Naive thymus-derived CD4-positive, alpha-beta T cell (primary cell): ENCODE measurements around the gene ASIP. TPM values are rescaled to one million over a fixed set of nuclear protein-coding genes. Genes with fewer than 3 reads are reported as not detected.
A peak's percentile ranks its signal among the peaks of the same experiment; 100 is the strongest.
"Not testable (repeated sequence)": the region's sequence is repeated elsewhere in the genome, so short reads cannot be mapped to it uniquely, and the experiment has no call there.

Source experiments
- ATAC-seq: fragments of 150-1000 bp; cut with Tn5 transposase; 2 replicates; pipeline ENCODE4 v1.10.0; 2021; ENCODE audit warnings: mild to moderate bottlenecking, moderate library complexity
- CTCF ChIA-PET: fragments of 350-600 bp; sonication (Branson Sonifier 250); formaldehyde crosslinking; loops from one replicate; lab custom pipeline; 2021; ENCODE audit warnings: antibody characterized with exemption; lab: Charles Lee
- POLR2A ChIA-PET: fragments of 350-600 bp; sonication (Branson Sonifier 250); formaldehyde crosslinking; loops from one replicate; lab custom pipeline; 2021; ENCODE audit warnings: antibody characterized with exemption, inconsistent platforms; lab: Charles Lee
- DNase-seq, 9 donors: peaks; one replicate each; pipeline versions ENCODE4 v3.0.0 to v3.0.0-alpha.2; 2020 to 2022; ENCODE audit warnings: mixed read lengths in 1 of 9
- H3K27ac ChIP-seq: one replicate; pipeline ENCODE4 v1.7.0; 2013; ENCODE audit warnings: mild to moderate bottlenecking, low read depth, low read length, moderate library complexity
- H3K27me3 ChIP-seq, 2 donors: one replicate each; pipeline ENCODE4 v1.7.0; 2013; ENCODE audit warnings: low read length in 2 of 2, mild to moderate bottlenecking in 2 of 2, moderate library complexity in 2 of 2; ENCODE audit not compliant: control insufficient read depth in 2 of 2, insufficient read depth in 2 of 2
- H3K36me3 ChIP-seq, 3 experiments: 1 replicate in 2 of 3; 2 replicates in 1 of 3; pipeline ENCODE4 v1.7.0; 2013; ENCODE audit warnings: low read length in 3 of 3, mild to moderate bottlenecking in 3 of 3, moderate library complexity in 1 of 3; ENCODE audit not compliant: insufficient read depth in 3 of 3, control insufficient read depth in 2 of 3
- H3K4me1 ChIP-seq, 2 donors: one replicate each; pipeline ENCODE4 v1.7.0; 2013; ENCODE audit warnings: low read length in 2 of 2, mild to moderate bottlenecking in 2 of 2, moderate library complexity in 1 of 2; ENCODE audit not compliant: control insufficient read depth in 2 of 2, insufficient read depth in 2 of 2
- H3K4me3 ChIP-seq: 2 replicates; pipeline ENCODE4 v1.7.0; 2013; ENCODE audit warnings: mild to moderate bottlenecking, low read length
- H3K9me3 ChIP-seq, 3 experiments: 1 replicate in 2 of 3; 2 replicates in 1 of 3; pipeline ENCODE4 v1.7.0; 2013; ENCODE audit warnings: low read length in 3 of 3; ENCODE audit not compliant: control insufficient read depth in 2 of 3
- H3K27ac Mint-ChIP-seq, 9 donors: one replicate each; pipeline ENCODE4 v1.8.0; 2020 to 2022; ENCODE audit warnings: mixed read lengths in 9 of 9, mild to moderate bottlenecking in 8 of 9, moderate library complexity in 5 of 9, inconsistent platforms in 2 of 9
- H3K27me3 Mint-ChIP-seq, 5 donors: one replicate each; pipeline ENCODE4 v1.8.0; 2021 to 2022; ENCODE audit warnings: mixed read lengths in 5 of 5, mild to moderate bottlenecking in 1 of 5
- H3K36me3 Mint-ChIP-seq, 5 donors: one replicate each; pipeline ENCODE4 v1.8.0; 2020 to 2022; ENCODE audit warnings: mixed read lengths in 5 of 5, mild to moderate bottlenecking in 3 of 5, inconsistent platforms in 1 of 5
- H3K4me1 Mint-ChIP-seq, 7 donors: one replicate each; pipeline ENCODE4 v1.8.0; 2020 to 2022; ENCODE audit warnings: mixed read lengths in 7 of 7, mild to moderate bottlenecking in 3 of 7, inconsistent platforms in 1 of 7
- H3K4me3 Mint-ChIP-seq, 10 donors: one replicate each; pipeline ENCODE4 v1.8.0; 2020 to 2022; ENCODE audit warnings: mild to moderate bottlenecking in 10 of 10, mixed read lengths in 10 of 10, moderate library complexity in 6 of 10, inconsistent platforms in 2 of 10
- H3K9me3 Mint-ChIP-seq, 11 donors: one replicate each; pipeline ENCODE4 v1.8.0; 2020 to 2022; ENCODE audit warnings: mixed read lengths in 11 of 11, mild to moderate bottlenecking in 4 of 11, inconsistent platforms in 1 of 11, moderate library complexity in 1 of 11
- intact Hi-C, 2 donors: fragments of 100-400 bp; cut with micrococcal nuclease; formaldehyde crosslinking; loops; one replicate each; pipeline ENCODE4 v1.15.1; 2023
- polyA plus RNA-seq, 2 donors: library from polyadenylated mRNA; unstranded; fragments of 300-500 nt; fragmentation: Illumina TruSeq; gene quantifications; one replicate each; pipeline ENCODE4 v1.2.3, GENCODE V29; 2021
- total RNA-seq, 6 experiments: library from RNA in 5 of 6; stranded (reverse) in 5 of 6; gene quantifications; 1 replicate in 5 of 6; 2 replicates in 1 of 6; pipeline ENCODE4 v1.2.3 and lab custom pipeline; 2021 to 2026

ASIP gene
- total and polyA plus RNA-seq, 7 experiments from 2014 or later: not detected

DNA sequence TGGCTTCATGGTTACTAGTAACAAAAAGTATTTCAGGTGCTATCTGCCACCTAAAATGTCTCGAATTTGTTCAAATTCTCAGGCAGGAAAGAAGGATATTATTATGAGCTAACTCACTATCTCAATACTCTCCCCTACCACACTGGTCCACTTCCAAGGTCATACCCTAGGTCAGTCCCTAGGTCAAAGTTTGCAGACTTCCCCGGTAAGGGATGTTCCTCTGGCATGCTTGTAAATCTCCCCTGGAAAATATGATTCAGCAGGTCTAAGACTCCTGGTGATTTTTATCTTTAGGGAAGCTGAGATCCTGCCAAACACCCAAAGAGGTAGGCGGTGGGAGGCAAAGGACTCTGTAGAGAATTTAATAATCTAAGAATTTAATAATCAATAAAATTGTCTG lies 55.2 kb downstream of the ASIP start:
- DNase-seq (no peak), ATAC-seq (no peak)
- no peak overlapping the region for H3K4me3 Mint-ChIP-seq
- no peaks in the 10 kb centered on the region for H3K9me3 Mint-ChIP-seq
- H3K27ac Mint-ChIP-seq: no peak overlapping the region
- CTCF ChIA-PET: interaction anchor here (1.8 kb wide), 1 partner anchor 16 kb away, joined by 9 read pairs; no protein-coding TSS in a partner anchor
- H3K27me3 Mint-ChIP-seq: no peaks in the 10 kb centered on the region
- intact Hi-C loops: no loop called here
- Histone ChIP-seq H3K4me1 (no peaks in the 10 kb centered on the region), H3K27me3 (no peaks in the 10 kb centered on the region), H3K9me3 (no peaks in the 10 kb centered on the region), H3K4me3 (no peak overlapping the region), H3K36me3 (peaks cover 0 to 36% (median 0%) of the 10 kb centered on the region in 3 experiments), H3K27ac (no peak overlapping the region)
- H3K4me1 Mint-ChIP-seq: peaks cover 2 to 9% (median 4%) of the 10 kb centered on the region in 7 donors
- POLR2A ChIA-PET: interaction anchor here (0.6 kb wide), 1 partner anchor 232 kb away, joined by 4 read pairs; no protein-coding TSS in a partner anchor
- peaks cover 12 to 23% (median 13%) of the 10 kb centered on the region in 5 donors for H3K36me3 Mint-ChIP-seq

DNA sequence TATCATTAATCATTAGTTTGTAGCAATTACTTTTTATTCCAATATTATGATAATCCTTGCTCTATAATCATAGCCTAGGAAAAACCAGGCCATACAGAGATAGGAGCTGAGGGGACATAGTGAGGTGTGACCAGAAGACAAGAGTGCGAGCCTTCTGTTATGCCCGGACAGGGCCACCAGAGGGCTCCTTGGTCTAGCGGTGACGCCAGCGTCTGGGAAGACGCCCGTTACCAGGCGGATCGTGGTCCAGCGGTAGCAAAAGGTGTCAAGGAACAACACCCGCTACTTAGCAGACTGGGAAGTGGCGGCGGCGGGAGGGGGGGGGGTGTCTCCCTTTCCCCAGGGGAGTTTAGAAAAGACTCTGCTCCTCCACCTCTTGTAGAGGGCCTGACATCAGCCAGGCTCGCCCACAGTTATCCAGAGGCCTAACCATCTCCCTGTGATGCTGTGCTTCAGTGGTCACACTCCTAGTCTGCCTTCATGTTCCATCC lies 57.1 kb downstream of the ASIP start:
- peaks cover 0 to 23% (median 0%) of the 10 kb centered on the region in 3 experiments for H3K36me3 ChIP-seq
- H3K27ac ChIP-seq, H3K4me3 ChIP-seq, CTCF ChIA-PET, H3K9me3 Mint-ChIP-seq, H3K27me3 ChIP-seq, H3K27ac Mint-ChIP-seq, H3K27me3 Mint-ChIP-seq, DNase-seq, intact Hi-C loops, H3K4me3 Mint-ChIP-seq, H3K9me3 ChIP-seq, H3K4me1 ChIP-seq, ATAC-seq, POLR2A ChIA-PET: not testable (repeated sequence)
- Mint-ChIP-seq H3K4me1 (peaks cover 7 to 24% (median 13%) of the 10 kb centered on the region in 7 donors), H3K36me3 (peaks cover 9 to 15% (median 10%) of the 10 kb centered on the region in 5 donors)

DNA sequence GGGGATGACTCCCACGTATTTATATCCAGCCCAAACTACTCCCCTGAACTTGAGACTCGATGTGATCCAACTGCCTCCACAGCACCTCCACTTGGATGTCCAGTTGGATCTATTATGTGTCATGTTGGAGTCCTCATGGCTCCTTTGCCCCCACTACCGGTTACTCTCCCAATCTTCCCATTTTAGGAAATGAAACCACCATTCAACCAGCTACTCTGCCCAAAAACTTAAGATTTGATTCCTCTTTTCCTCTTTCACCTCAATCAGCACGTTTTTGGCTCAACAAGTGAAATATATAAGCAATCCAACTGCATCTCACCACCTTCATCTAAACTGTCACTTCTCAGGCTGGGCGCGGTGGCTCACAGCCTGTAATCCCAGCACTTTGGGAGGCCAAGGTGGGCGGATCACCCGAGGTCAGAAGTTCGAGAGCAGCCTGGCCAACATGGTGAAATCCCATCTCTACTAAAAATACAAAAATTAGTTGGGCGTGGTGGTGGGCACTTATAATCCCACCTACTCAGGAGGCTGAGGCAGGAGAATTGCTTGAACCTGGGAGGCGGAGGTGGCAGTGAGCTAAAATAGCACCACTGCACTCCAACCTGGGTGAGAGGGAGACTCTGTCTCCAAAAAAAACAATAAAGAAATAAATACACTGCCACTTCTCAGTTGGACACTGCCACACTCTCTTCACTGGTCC lies 58.5 kb downstream of the ASIP start:
- DNase-seq: no peak
- peaks cover 3 to 6% of the 10 kb centered on the region in 2 donors for H3K4me1 ChIP-seq
- Mint-ChIP-seq H3K27ac (no peak overlapping the region), H3K9me3 (no peaks in the 10 kb centered on the region), H3K4me1 (peaks cover 7 to 32% (median 14%) of the 10 kb centered on the region in 7 donors), H3K4me3 (no peak overlapping the region), H3K27me3 (no peaks in the 10 kb centered on the region), H3K36me3 (peaks cover 4 to 10% (median 7%) of the 10 kb centered on the region in 5 donors)
- ATAC-seq: no peak
- H3K36me3 ChIP-seq: peaks cover 0 to 9% (median 0%) of the 10 kb centered on the region in 3 experiments
- no peak overlapping the region for H3K27ac ChIP-seq
- ChIA-PET CTCF (interaction anchor here (1.3 to 4.2 kb wide), 2 partner anchors 13 to 223 kb away, joined by 3 to 22 read pairs; no protein-coding TSS in a partner anchor), POLR2A (no interaction called here)
- H3K4me3 ChIP-seq: no peak overlapping the region
- intact Hi-C loops: loop anchor here in 1 of 2 donors (5.0 kb wide), 2 partner anchors 1243 to 1942 kb away; partner anchors contain the start of genes ASXL1 and ERGIC3
- H3K27me3 ChIP-seq: no peaks in the 10 kb centered on the region
- H3K9me3 ChIP-seq: no peaks in the 10 kb centered on the region

GRCh38 chr20:34300256-34300806 lies 59.1 kb downstream of the ASIP start:
- Mint-ChIP-seq H3K9me3 (no peaks in the 10 kb centered on the region), H3K36me3 (peaks cover 4 to 10% (median 7%) of the 10 kb centered on the region in 5 donors), H3K27me3 (no peaks in the 10 kb centered on the region), H3K27ac (no peak overlapping the region), H3K4me1 (peaks cover 7 to 32% (median 14%) of the 10 kb centered on the region in 7 donors), H3K4me3 (no peak overlapping the region)
- Histone ChIP-seq H3K27ac (no peak overlapping the region), H3K27me3 (no peaks in the 10 kb centered on the region), H3K9me3 (no peaks in the 10 kb centered on the region), H3K36me3 (peaks cover 0 to 3% (median 0%) of the 10 kb centered on the region in 3 experiments), H3K4me3 (no peak overlapping the region), H3K4me1 (peaks cover 3 to 6% of the 10 kb centered on the region in 2 donors)
- ChIA-PET CTCF (interaction anchor here (1.3 to 4.2 kb wide), 2 partner anchors 13 to 222 kb away, joined by 3 to 22 read pairs; no protein-coding TSS in a partner anchor), POLR2A (no interaction called here)
- intact Hi-C loops: loop anchor here in 1 of 2 donors (5.0 kb wide), 2 partner anchors 1242 to 1943 kb away; partner anchors contain the start of genes ASXL1 and ERGIC3
- ATAC-seq (no peak), DNase-seq (no peak)

DNA sequence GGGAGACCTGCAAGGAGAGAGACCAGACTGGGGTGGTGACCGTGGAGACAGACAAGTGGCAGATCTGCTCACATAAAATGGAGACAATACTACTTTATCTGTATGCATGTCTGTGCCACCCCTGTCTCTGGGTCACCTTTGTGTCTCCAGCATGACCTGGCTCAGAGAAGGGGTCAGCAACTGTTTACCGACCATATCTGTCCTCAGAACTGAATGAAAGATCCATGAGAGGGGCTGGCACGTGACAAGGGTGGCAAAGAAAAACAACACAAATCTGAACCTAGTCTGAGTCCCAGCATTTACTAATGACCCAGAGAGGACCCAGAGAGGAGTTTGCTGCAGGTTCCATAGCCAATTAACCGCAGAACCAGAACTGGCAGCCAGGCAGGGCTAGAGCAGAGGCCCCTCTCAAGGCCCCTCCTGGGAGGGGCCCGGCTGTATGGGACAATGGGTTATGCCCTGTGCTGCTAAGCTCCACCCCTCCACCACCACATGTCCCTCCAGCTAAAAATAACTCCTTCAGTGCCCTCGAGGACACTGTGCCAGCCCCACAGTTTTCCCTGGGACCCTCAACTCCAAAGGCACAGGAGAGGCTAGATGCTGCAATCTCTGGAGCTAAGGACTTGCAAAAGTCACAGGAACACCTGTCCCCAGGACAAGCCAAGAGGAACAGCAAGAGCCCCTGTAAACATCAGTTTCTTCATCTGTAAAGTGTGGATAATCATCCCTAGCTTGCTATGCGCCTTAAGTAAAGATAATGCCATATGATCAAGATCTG lies 59.8 kb downstream of the ASIP start:
- intact Hi-C loops: loop anchor here in 1 of 2 donors (5.0 kb wide), 2 partner anchors 1241 to 1944 kb away; partner anchors contain the start of genes ASXL1 and ERGIC3
- no peaks in the 10 kb centered on the region for H3K27me3 ChIP-seq
- DNase-seq: no peak
- Mint-ChIP-seq H3K36me3 (peaks cover under 1 to 5% (median 4%) of the 10 kb centered on the region in 5 donors), H3K4me3 (peak overlapping the region; percentile 46 to 92 (median 83)), H3K27ac (peak overlapping the region in 4 of 9 donors; percentile 43 to 88 (median 66)), H3K27me3 (no peaks in the 10 kb centered on the region), H3K9me3 (no peaks in the 10 kb centered on the region), H3K4me1 (peaks cover 2 to 32% (median 14%) of the 10 kb centered on the region in 7 donors)
- ATAC-seq: no peak
- H3K36me3 ChIP-seq: peaks cover 0 to 3% (median 0%) of the 10 kb centered on the region in 3 experiments
- H3K9me3 ChIP-seq: no peaks in the 10 kb centered on the region
- H3K4me3 ChIP-seq: no peak overlapping the region
- H3K4me1 ChIP-seq: peaks cover 3 to 6% of the 10 kb centered on the region in 2 donors
- ChIA-PET POLR2A (no interaction called here), CTCF (interaction anchor here (4.2 kb wide), 1 partner anchor 12 kb away, joined by 22 read pairs; no protein-coding TSS in a partner anchor)
- H3K27ac ChIP-seq: no peak overlapping the region
